ENCODE data around the gene SLC36A3. TPM values are rescaled to one million over a fixed set of nuclear protein-coding genes. Genes with fewer than 3 reads are reported as not detected.

SLC36A3 gene
- total and polyA plus RNA-seq, 2 donors (not counting 1 experiment from before 2014, with no cell fraction given), result not detected

GRCh38 chr5:151293624-151294023 lies 9.9 kb downstream of the SLC36A3 start:
- no peaks in the 10 kb centered on the region for H3K9me3 Mint-ChIP-seq (ENCODE audit: insufficient read depth)
- intact Hi-C loops (cut with micrococcal nuclease), result no loop called here
- Histone ChIP-seq H3K27me3 (replicated peaks in 1 of 4; ENCODE audit: control extremely low read depth in 1 of 4, control insufficient read depth in 3 of 4, insufficient read depth in 4 of 4, low read length in 3 of 4) (no peaks in the 10 kb centered on the region), H3K36me3 (replicated peaks in 1 of 2; ENCODE audit: control extremely low read depth in 1 of 2, control insufficient read depth in 1 of 2, extremely low read depth in 1 of 2, insufficient read depth in 2 of 2, low read length in 1 of 2) (no peaks in the 10 kb centered on the region), H3K9ac (ENCODE audit: low read length) (no peak overlapping the region), H3K4me1 (ENCODE audit: control insufficient read depth in 2 of 2, insufficient read depth in 2 of 2, low read length in 2 of 2) (no peaks in the 10 kb centered on the region), H3K4me2 (replicated peaks; ENCODE audit: low read depth, low read length, poor library complexity, severe bottlenecking) (no peak overlapping the region), H3K4me3 (ENCODE audit: control extremely low read depth in 1 of 5, extremely low read depth in 1 of 5, insufficient read depth in 1 of 5, low read depth in 2 of 5, low read length in 4 of 5) (no peak overlapping the region), H4K20me1 (ENCODE audit: control insufficient read depth, insufficient read depth, low read length, poor library complexity, severe bottlenecking) (no peaks in the 10 kb centered on the region), H3K79me2 (ENCODE audit: control insufficient read depth, insufficient read depth, low read length) (no peaks in the 10 kb centered on the region), H3K27ac (ENCODE audit: low read length in 2 of 2) (no peak overlapping the region), H3K9me3 (ENCODE audit: control extremely low read depth in 1 of 3, control insufficient read depth in 2 of 3, insufficient read depth in 1 of 3, low read length in 2 of 3) (no peaks in the 10 kb centered on the region), H2AFZ (ENCODE audit: insufficient read depth, low read depth, low read length, poor library complexity, severe bottlenecking) (no peak overlapping the region)
- POLR2A ChIA-PET, result interaction anchor here (0.6 kb wide), 1 partner anchor 96 kb away, joined by 3 read pairs; no protein-coding TSS in a partner anchor
- peaks cover 8% of the 10 kb centered on the region for H3K27me3 Mint-ChIP-seq
- 79% methylated on average over 4 of the region's 4 CpGs for WGBS (ENCODE audit: insufficient coverage)
- no peak overlapping the region for H3K4me3 Mint-ChIP-seq
- TF ChIP-seq CTCF (IDR thresholded peaks at IDR 0.05), result no peak
- TF ChIP-seq EZH2 (IDR thresholded peaks at IDR 0.05; ENCODE audit: borderline replicate concordance, insufficient read depth, low read depth, low read length, poor library complexity, severe bottlenecking), result no peak
- DNase-seq (no peak), ATAC-seq (ENCODE audit: low read depth) (no peak)
- CTCF ChIA-PET, result no interaction called here
- no peak overlapping the region for H3K27ac Mint-ChIP-seq
- peaks cover 2% of the 10 kb centered on the region for H3K4me1 Mint-ChIP-seq

- WGBS (ENCODE audit: insufficient coverage), result no CpG with 5 or more reads among the region's 2 CpGs
- H3K4me1 ChIP-seq (ENCODE audit: control insufficient read depth in 2 of 2, insufficient read depth in 2 of 2, low read length in 2 of 2), result no peaks in the 10 kb centered on the region
- no peak overlapping the region for H3K27ac ChIP-seq (ENCODE audit: low read length in 2 of 2)
- no peak overlapping the region for H3K9ac ChIP-seq (ENCODE audit: low read length)
- H3K27ac Mint-ChIP-seq, result no peak overlapping the region
- no peak overlapping the region for H3K4me2 ChIP-seq (replicated peaks; ENCODE audit: low read depth, low read length, poor library complexity, severe bottlenecking)
- POLR2A ChIA-PET, result no interaction called here
- no peak overlapping the region for H3K4me3 ChIP-seq (ENCODE audit: control extremely low read depth in 1 of 5, extremely low read depth in 1 of 5, insufficient read depth in 1 of 5, low read depth in 2 of 5, low read length in 4 of 5)
- H3K9me3 ChIP-seq (ENCODE audit: control extremely low read depth in 1 of 3, control insufficient read depth in 2 of 3, insufficient read depth in 1 of 3, low read length in 2 of 3), result no peaks in the 10 kb centered on the region
- H2AFZ ChIP-seq (ENCODE audit: insufficient read depth, low read depth, low read length, poor library complexity, severe bottlenecking), result no peak overlapping the region
- TF ChIP-seq EZH2 (IDR thresholded peaks at IDR 0.05; ENCODE audit: borderline replicate concordance, insufficient read depth, low read depth, low read length, poor library complexity, severe bottlenecking) (no peak), CTCF (IDR thresholded peaks at IDR 0.05) (no peak)
- no peaks in the 10 kb centered on the region for H3K9me3 Mint-ChIP-seq (ENCODE audit: insufficient read depth)
- intact Hi-C loops (cut with micrococcal nuclease), result no loop called here
- no peaks in the 10 kb centered on the region for H3K79me2 ChIP-seq (ENCODE audit: control insufficient read depth, insufficient read depth, low read length)
- H3K4me3 Mint-ChIP-seq, result no peak overlapping the region
- H3K27me3 Mint-ChIP-seq, result no peaks in the 10 kb centered on the region
- no peak for DNase-seq
- ATAC-seq (ENCODE audit: low read depth), result peak; percentile 31
- CTCF ChIA-PET, result interaction anchor here (0.7 to 1.4 kb wide), 5 partner anchors 13 to 236 kb away, joined by 3 to 6 read pairs (median 3); no protein-coding TSS in a partner anchor
- no peaks in the 10 kb centered on the region for H3K4me1 Mint-ChIP-seq
- H3K27me3 ChIP-seq (replicated peaks in 1 of 4; ENCODE audit: control extremely low read depth in 1 of 4, control insufficient read depth in 3 of 4, insufficient read depth in 4 of 4, low read length in 3 of 4), result no peaks in the 10 kb centered on the region
- H3K36me3 ChIP-seq (replicated peaks in 1 of 2; ENCODE audit: control extremely low read depth in 1 of 2, control insufficient read depth in 1 of 2, extremely low read depth in 1 of 2, insufficient read depth in 2 of 2, low read length in 1 of 2), result no peaks in the 10 kb centered on the region
- no peaks in the 10 kb centered on the region for H4K20me1 ChIP-seq (ENCODE audit: control insufficient read depth, insufficient read depth, low read length, poor library complexity, severe bottlenecking)
Observed at GRCh38 chr5:151288180-151288579, 15.4 kb downstream of the SLC36A3 start.
